GM21737 (cell line): ENCODE data around the gene SMCHD1.
"Not testable (repeated sequence)": the region's sequence is repeated elsewhere in the genome, so short reads cannot be mapped to it uniquely, and the experiment has no call there.

ENCODE experiments used
- ATAC-seq: cut with Tn5 transposase; IDR thresholded peaks from one replicate; pipeline ENCODE4 v1.9.1; 2021; ENCODE audit warnings: mild to moderate bottlenecking, moderate library complexity; ENCODE audit not compliant: unreplicated experiment

Gene SMCHD1

DNA sequence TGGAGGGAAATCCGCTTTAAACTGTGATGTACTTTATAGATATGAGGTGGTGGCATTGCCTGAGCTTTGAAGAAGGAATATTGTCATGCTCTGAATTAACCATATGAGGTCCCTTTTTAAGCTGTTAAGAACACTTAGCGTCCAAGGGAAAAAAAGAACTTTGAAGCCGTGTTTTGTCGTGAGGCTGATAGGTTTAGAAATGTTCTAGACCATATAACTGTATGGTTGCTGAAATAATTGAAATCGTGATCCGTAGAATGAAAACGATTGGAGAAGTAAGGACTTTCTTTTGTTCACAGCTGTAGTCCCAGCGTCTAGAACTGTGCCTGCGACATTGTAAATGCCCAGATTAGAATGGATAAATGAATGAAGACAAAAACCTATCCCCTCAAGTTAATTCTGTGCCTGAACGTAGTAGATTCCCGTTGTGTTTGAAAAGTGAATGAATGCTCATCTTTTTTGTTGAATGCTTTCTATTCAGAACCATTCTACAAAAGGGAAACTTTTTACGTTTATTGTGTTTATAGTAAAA is 1.5 kb downstream of the SMCHD1 start:
- no peak for ATAC-seq

DNA sequence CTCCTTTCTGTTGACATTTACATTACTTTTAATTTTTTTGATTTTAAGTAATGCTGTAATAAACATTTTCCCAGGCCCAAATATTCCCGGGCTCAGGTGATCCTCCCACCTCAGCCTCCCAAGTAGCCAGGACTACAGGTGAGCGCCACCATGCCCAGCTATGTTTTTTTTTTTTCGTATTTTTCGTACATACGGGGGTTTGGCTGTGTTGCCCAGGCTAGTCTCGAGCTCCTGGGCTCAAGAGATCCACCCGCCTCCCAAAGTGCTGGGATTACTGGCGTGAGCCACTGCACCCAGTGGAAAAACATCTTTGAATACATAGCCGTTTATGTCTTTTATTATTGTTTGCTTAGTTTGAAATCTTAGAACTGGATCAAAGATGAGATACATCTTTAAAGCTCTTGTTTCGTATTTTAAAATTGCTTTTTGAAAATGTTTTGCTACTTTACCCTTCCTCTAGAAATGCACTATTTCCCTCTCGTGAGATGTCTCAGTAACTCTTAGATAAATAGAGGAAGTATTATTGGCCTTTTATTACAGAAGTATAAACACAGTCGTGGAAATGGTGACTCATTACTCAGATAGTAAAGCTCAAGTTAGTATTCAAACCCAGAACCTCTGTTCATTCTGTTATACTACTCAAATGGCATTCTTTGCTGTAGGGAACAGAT is 2.4 kb downstream of the SMCHD1 start:
- no peak for ATAC-seq

DNA sequence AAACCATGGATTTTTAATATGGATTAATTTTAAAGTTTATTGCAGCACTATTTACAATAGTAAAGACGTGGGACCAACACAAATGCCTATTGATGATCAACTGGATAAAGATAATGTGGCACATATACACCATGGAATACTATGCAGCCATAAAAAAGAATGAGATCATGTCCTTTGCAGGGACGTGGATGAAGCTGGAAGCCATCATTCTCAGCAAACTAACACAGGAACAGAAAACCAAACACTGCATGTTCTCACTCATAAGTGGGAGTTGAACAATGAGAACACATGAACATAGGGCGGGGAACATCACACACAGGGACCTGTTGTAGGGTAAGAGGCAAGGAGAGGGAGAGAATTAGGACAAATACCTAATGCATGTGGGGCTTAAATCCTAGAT is 5.3 kb downstream of the SMCHD1 start:
- not testable (repeated sequence) for ATAC-seq

DNA sequence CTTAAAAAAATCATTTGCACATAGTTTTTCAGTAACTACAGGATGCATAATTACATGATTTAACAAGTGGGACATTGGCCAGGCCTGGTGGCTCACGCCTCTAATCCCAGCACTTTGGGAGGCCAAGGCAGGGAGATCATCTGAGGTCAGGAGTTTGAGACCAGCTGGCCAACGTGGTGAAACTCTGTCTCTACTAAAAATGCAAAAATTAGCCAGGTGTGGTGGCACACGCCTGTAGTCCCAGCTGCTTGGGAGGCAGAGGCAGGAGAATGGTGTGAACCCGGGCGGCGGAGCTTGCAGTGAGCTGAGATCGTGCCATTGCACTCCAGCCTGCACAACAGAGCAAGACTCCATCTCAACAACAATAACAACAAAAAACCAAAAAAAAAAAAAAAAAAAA is 6.8 kb downstream of the SMCHD1 start:
- not testable (repeated sequence) for ATAC-seq

DNA sequence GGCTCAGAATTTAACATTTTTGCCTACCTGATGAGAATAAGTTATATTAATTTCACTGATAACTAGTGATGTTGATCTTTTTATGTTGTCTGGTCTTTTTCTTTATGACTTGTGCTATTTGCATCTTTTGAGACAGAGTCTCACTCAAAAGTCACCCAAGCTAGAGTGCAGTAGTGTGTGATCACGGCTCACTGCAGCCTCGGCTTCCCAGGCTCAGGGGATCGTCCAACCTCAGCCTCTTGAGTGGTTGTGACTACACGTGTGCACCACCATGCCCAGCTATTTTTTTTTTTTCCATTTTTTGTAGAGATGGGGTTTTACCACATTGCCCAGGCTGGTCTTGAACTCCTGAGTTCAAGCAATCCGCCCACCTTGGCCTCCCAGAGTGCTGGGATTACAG is 7.5 kb downstream of the SMCHD1 start:
- ATAC-seq, result no peak

DNA sequence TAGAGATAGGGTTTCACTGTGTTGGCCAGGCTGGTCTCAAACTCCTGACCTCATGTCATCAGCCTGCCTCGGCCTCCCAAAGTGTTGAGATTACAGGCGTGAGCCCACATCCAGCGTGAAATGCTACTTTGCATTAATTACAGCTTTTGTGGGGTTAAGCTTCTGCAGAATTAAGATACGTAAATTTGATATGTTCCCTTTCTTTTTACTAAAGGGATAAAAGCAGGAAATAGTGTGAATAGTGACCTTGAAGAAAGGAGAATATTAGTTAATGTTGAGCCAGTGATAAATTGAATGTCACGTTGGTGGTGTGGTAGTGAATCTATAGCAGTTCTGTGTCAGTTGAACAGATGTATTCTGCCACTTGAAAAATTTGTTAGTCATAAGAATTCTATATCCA is 16.9 kb downstream of the SMCHD1 start:
- no peak for ATAC-seq

DNA sequence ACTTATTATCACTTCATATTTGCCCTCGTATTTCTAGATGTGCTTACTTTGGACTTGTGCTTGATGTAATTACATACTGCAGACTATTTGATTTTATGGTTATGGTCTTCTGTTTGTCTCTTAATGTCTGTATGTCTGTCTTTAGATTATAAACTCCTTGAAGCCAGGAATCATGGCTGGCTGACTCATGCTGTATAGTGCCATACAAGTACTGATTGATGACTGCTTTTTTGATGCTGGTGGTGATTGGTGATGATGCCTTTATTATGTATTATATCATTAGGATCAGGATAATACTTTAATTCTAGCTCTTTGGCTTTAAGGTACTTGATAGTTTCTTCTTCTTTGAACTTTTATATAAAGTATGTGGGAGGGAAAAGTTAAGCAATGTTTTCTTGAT is 17.3 kb downstream of the SMCHD1 start:
- ATAC-seq, result no peak

DNA sequence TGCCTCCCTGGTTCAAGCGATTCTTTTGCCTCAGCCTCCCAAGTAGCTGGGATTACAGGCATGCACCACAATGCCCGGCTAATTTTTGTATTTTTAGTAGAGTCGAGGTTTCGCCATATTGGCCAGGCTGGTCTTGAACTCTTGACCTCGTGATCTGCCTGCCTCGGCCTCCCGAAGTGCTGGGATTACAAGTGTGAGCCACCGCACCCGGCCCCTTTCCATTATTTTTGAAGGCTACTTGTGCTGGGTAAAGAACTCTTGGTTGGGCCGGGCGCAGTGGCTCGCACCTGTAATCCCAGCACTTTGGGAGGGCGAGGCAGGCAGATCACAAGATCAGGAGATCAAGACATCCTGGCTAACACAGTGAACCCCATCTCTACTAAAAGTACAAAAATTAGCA is 23.4 kb downstream of the SMCHD1 start:
- ATAC-seq, result not testable (repeated sequence)

DNA sequence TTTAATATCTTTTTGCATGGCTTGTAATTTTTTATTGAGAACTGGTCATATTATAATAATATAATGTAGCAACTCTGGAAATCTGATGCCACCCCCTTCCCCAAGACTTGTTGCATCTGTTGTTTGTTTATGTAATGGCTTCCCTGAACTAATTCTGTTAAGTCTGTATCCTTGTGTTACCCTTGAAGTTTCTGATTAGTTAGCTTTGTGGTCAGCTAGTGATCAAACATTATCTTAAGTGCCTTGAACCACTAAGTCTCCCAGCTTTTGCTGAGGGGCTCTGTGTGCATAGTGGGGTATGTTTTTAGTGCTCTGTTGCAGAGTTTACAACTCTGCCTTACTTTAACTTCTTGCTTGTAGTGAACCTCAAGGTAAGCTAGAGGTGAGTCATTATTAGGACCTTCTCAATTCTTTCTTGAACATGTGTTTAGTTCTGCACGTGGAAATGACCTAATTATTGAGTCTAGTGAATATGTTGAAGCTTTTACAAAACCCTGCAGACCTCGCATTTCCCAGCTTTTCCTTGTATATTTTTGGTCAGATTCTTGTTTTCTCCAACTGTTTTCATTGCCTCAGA is 24.8 kb downstream of the SMCHD1 start:
- ATAC-seq, result no peak

DNA sequence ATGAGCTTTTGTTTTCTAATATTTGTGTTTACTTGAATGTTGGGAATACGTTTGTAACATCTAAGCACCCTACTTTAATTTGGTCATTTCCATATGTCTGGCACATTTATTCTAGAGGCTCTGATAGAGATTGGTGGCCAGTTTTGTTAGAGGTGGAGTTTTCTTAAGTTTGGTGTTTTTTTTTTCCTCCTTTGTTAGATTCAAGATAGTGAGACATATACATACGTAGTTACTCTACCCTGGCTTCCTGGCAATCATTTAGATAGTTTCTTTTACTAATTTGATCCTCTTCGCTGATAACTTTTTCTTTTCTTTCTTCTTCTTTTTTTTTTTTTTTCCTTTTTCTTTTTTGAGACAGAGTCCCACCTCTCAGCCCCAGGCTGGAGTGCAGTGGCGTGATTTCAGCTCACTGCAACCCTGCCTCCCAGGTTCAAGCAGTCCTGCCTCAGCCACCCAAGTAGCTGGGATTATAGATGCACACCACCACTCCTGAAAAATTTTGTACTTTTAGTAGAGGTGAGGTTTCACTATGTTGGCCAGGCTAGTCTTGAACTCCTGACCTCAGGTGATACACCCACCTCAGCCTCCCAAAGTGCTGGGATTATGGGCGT is 26.6 kb downstream of the SMCHD1 start:
- no peak for ATAC-seq

DNA sequence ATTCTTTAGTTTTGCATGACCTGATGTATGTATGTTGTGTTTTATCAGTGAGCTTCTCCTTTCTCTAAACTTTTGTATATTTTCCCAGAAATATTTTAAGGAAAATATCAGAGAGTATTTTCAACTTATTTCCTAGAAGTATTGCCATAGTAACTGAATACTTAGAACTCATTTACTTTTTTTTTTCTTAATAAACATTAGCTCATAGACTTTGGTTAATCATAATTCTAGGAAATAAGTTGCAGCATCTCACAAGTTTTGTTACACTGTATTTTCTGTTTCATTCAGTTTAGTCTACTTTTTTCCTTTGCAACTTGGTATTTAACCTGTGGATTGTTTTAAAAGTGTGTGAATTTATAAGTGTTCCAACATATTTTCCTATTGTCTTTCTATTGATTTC is 27.5 kb downstream of the SMCHD1 start:
- no peak for ATAC-seq

DNA sequence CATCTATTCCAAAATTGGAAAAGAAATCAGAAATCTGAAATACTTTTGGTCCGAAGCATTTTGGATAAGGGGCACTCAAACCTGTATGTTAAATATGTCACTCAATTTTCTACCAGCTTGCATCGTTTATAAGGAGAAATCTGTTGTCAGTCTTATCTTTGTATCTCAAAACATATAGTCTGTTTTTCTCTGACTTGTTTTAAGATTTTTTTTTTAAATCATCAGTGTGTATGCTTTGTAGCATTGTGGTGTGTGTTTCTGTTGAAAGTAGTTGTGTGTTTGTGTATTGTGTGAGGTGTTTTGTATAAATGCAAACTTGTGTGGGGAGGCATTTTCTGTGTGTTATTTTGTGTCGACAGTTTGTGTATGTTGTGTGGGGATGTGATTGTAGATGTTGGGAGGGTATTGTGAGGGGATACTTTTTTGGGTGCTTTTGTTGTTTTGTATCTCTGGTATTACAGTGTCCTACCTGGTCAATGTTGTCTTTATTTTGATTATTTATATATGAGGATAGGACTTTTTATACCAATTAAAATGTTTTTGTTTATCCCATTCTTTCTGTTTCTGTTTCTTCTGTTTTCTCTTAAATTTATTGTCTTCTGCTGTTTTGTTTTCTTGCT is 30.9 kb downstream of the SMCHD1 start:
- ATAC-seq, result no peak

DNA sequence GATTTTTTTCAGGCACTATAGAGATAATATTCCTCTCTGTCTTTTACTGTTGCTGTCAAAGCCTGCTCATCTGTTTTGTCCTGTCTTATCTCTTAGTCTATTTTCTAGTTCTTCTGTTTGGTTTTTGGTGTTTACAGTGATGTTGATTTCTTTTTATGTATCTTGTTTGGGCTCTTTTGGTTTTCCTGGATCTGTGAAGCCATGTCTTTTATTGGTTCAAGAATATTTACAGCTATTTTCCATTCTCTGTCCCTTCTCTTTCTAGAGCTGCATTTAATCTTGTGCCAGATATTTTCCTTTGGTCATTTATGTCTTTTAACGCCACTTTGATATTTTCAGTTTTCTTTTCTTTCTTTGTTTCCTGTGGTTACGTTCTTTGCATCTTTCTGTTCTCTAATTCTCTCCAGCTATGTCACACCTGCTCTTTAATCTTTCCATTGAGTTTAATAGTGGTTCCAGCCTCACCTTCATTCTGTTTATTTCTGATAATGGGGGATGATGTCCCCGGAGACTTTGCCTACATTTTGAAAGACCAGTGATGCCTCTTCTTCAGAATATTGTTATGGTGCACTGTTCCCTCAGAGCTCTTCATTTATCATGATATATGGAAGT is 32.0 kb downstream of the SMCHD1 start:
- no peak for ATAC-seq

DNA sequence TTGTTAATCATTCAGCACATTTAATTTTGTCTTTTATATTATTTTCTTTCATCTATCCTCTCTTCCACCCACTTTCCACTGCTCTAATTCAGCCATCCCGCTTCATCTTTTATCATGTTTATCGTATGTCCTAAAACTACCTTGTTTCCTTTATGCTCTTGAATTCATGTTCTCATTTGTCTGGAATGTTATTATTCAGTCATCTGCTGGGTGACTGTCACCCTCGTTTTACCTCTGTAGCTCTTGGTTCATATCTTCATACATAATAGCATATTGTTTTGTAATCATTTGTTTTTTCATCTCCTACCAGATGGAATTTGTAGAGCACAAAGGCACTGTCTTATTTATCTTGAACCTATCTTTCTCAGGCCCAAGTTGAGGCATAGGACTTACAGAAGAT is 37.0 kb downstream of the SMCHD1 start:
- ATAC-seq, result no peak

DNA sequence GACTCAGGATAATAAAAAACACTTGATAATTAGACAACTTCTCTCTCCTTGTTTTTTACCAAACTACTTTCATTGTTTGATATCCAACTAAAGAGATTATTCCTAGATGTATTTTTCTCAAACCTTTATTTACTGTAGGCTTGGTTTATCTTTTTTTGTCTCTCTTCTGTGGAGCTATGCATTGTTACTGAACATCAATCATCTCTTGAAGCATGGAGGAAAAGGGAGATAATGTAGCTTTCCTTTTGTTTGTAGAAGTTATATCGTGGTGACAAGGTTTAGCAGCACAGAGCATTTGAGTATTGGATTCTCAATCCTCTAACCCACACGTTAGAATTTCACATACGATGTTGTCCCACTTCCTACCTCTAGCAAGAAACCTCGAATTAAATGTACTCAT is 41.7 kb downstream of the SMCHD1 start:
- no peak for ATAC-seq

DNA sequence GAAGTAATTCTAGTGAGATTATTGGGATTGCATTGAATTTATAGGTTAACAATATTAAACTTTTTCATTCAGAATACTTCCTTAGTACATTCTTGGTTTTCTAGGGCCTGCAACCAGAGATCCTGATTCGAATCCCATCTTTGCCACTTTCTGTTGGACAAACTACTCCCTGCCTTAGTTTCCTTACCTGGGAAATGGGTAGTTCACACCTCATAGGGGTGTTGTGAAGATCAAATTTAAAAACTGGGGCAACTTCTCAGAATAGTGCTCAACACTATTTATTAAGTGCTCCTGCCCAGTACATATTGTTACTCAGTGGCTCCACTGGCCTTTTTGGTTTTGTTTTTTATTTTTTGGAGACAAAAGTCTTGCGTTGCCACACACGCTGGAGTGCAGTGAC is 43.5 kb downstream of the SMCHD1 start:
- ATAC-seq, result no peak

DNA sequence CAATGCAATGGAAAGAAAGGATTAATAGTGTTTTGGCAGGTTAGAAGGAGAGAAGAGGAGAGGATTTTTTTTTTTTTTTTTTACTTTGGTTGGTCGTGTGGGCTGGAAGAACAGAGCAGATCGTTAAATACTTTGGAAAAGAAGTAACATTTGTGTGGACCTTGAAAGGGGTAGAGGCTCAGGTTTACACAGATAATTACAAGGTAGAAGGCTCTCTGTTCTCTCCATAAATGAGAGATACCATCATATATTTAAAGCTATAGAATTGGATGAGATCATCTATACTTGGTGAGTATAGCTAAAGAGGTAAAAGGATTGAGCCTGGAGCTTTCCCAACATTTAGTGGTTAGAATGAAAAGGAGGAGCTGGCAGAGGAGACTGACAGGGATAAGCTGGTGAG is 49.0 kb downstream of the SMCHD1 start:
- no peak for ATAC-seq

DNA sequence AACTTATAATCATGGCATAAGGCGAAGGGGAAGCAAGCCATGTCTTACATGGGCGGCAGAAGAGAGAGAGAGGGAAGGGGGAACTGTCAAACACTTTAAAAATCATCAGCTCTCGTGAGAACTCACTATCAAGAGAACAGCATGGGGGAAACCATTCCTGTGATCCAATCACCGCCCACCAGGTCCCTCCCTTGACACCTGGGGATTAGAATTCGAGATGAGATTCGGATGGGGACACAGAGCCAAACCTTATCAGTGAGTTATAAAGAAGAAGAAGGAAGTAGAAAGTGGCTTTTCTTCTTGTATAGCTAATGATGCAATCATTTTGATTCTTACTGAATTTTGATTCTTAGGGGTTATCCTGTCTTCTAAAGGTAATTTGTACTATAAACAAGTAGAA is 51.4 kb downstream of the SMCHD1 start:
- ATAC-seq, result no peak

DNA sequence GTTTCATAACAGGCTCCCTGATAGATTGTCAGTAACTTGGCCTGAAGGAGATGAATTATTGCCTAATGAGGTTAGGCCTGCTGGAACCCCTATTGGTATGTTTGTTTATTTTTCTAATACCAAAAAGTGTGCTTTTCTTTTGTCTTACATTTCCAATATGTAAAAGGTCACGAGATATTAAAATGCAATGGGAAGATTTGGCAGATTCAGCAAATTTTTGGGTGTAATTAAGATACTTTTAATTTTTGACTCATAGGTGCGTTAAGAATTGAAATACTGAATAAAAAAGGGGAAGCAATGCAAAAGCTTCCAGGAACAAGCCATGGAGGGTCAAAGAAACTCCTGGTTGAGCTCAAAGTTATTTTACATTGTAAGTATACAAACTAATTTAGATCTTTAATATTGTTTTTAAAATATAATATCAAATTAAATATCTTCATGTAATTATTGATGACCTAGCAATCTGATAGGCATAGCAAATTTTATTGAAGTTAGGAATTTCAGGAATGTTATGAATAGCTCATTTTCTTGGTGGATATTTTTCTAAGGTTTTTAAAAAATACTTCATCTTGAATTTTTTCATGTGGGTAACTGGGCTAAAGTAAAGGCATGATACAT is 52.1 kb downstream of the SMCHD1 start:
- ATAC-seq, result no peak

DNA sequence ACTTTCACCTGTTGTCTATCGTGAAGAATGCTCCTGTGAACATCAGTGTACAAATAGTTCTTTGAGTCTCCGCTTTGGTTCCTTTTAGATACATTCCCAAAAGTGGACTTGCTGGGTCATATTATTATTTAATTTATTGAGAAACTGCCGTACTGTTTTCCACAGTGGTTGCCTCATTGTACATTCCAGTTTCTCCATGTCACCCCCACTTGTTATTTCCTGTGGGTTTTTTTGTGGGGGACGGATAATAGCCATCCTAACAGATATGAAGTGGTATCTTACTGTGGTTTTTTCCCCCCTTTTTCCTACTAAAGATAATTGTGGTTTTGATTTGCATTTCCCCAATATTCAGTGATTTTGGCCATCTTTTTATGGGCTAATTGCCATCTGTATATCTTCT is 53.8 kb downstream of the SMCHD1 start:
- ATAC-seq, result no peak

DNA sequence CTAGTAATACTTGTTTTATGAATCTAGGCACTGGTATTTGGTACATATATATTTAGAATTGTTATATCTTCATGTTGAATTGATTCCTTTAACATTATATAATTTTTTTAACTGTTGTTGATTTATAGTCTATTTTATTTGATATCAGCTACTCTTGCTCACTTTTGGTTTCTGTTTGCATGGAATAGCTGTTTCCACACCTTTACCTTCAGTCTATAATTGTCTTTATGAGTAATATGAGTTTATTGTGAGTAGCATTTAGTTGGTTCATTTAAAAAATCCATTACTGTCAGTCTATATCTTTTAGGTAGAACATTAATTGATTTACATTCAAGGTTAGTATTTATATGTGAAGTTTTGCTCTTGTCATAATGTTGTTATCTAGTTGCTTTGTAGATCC is 58.6 kb downstream of the SMCHD1 start:
- no peak for ATAC-seq
